ENCODE measurements around the gene PXK.

- peak; percentile 78 to 92 (median 91) for TF ChIP-seq POLR2AphosphoS5 (IDR thresholded peaks at IDR 0.05)
- TF ChIP-seq CTCF (IDR thresholded peaks at IDR 0.05): peak in 5 of 7 experiments; percentile 92 to 98 (median 97)
- TF ChIP-seq POLR2A (IDR thresholded peaks at IDR 0.05): peak in 1 of 4 donors; percentile 32
- no peak for TF ChIP-seq EP300 (IDR thresholded peaks at IDR 0.05)
Observed at GRCh38 chr3:58305882-58306711, 26.6 kb upstream of the PXK start, which contains the start of the genes HTD2 and RPP14.
